Adipose tissue (tissue), 3 donors: ENCODE measurements around the gene SUGT1. TPM values are rescaled to one million over a fixed set of nuclear protein-coding genes. Genes with fewer than 3 reads are reported as not detected.
"Not testable (repeated sequence)": the region's sequence is repeated elsewhere in the genome, so short reads cannot be mapped to it uniquely, and the experiment has no call there.

Experiments used
- H3K27ac ChIP-seq: one replicate; pipeline ENCODE4 v1.5.1; 2013; ENCODE audit warnings: low read depth, low read length
- WGBS, 3 donors: extraction: QIAGEN DNeasy Blood & Tissue Kit; methylation state at CpG; one replicate each; pipeline ENCODE4 v1.1.7; 2013; 5-methylcytosine and 5-hydroxymethylcytosine counted together
- polyA plus RNA-seq, 3 donors: library from polyadenylated mRNA; stranded (reverse); fragments of 200-250 nt; gene quantifications; one replicate each; pipeline ENCODE4 v1.2.3, GENCODE V29; 2013
- donor health status: healthy with polysubstance abuse.
- donor health status: Bipolar disorder and iron deficiency.
- donor health status: healthy.

The SUGT1 gene
- 10 to 100 TPM; 26.8 to 44.2 (median 29.7) TPM for polyA plus RNA-seq

DNA sequence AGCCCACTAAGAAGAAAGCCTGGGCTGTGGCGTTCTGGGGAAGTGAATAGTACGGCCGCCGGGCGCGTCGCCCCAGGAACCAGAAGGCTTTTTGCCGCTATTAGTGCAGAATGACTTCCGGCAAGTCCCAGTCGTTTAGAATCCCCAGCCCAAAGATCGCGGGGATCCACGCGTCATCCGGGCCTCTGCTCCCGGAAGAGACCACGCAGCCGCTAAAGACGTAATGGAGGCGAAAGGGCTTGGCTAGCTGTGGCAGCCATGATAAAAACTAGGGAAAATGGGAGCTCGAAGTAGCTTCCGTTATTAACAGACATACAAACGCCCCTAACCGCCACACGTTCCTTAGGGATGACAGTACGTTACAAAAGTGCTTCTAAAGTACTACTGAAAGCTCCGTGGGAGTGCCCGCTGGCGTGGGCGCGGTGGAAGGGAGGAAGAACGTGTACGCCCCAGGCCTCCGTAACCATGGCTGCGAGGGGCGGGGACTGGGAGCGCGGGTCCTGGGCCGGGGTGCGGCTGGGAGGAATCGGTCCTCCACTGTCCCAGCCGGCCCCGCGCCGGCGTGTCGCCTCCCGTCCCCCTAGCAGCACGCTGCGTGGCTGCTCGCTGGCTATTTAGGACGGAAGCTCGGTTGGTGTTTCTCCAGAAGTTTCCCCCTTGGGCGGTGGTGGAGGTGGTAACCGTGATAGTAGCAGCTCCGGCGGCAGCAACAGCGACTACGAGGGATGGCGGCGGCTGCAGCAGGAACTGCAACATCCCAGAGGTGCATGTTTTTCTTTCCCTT, at the start of gene SUGT1:
Gene SUGT1 (plus strand): TSS at position 641 of the 784 bp plus-strand sequence. CDS start 85 bp downstream, at position 726.
- WGBS, 3 donors: 0% methylated on average over 60 to 61 of the region's 61 CpGs
- H3K27ac ChIP-seq: peak within 1 kb of the TSS; percentile 91

DNA sequence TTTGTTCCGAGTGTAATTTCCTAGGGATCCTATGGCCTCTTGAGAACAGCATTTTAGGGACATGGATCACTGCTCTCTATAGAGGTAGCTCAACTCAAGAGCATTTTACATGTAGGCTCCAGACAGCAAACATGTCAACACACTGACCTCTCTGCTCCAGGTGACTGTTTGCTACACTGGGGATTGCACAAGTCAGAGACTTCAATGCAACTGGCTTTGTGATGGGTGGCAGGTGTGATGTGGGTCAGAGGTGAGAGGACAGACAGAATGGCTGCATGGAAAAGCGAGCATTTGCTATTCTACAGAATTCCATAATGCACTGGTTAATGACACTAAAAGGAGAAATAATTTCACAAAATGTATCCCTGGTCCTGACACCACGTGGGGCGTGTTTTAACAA, 49.3 kb upstream of the SUGT1 start:
- not testable (repeated sequence) for H3K27ac ChIP-seq
- 65 to 89% (median 84%) methylated on average over 2 of the region's 4 CpGs for WGBS, 3 donors

DNA sequence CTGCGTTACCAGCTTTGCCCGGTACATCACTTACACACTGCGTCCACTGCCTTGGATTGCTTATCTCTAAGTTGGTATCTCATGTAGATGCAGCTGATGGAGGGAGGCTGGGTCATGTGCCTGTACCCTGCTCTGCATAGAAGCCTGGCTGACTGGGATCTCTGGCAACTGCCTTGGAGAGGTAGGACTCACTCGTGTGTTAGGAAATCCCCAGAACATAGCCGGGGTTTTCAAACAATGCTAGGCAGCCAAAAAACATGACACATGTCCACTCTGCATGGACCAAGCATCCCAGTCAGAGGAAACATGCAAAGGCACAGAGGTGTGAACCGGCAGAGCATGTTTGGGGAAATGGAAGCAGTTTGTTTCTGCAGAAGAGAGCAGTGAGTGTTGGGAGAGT, 46.5 kb upstream of the SUGT1 start:
- 73 to 77% (median 75%) methylated on average over 6 of the region's 6 CpGs for WGBS, 3 donors

DNA sequence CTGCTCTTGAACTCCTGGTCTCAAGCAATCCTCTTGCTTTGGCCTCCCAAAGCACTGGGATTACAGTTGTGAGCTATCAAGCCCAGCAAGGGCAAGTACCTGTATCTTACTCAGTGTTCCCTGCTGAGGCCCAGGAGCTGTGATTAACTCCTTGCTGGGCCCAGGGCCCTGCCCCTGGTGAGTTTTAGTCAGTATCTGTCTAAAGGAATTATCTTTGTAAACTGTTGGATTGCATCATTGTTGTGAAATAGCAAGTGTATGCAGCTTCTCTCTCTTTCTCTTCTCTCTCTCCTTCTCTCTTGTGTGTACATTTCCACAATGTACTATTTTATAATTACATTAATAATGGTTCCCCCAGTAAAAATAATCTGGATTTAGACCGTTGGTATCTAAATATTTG, 45.8 kb upstream of the SUGT1 start:
- WGBS, 3 donors: 42 to 61% (median 53%) methylated on average over 1 of the region's 1 CpG
- not testable (repeated sequence) for H3K27ac ChIP-seq

More for the DNA sequence above, 46.5 kb upstream of the SUGT1 start:
- H3K27ac ChIP-seq: not testable (repeated sequence)

DNA sequence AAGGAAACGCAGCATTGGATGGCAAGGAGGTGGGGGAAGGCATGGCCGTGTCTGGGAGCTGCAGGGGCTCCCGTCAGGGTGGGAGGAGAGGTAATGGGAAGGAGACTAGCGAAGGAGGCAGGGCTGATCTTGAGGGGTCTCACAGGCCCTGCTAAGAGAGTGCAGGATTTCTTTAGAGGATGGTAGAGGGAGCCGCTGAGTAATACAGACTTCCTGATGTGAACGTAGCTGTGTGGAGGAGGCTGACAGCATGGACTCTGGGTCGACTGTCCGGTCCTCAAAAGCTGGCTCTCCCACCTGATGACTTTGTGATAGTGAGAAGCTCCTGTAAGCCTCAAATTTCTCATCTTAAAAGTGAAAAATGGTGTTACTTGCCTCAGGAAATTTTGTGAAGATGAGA, 44.5 kb upstream of the SUGT1 start:
- H3K27ac ChIP-seq: not testable (repeated sequence)
- WGBS, 3 donors: 29 to 37% (median 32%) methylated on average over 8 of the region's 8 CpGs

DNA sequence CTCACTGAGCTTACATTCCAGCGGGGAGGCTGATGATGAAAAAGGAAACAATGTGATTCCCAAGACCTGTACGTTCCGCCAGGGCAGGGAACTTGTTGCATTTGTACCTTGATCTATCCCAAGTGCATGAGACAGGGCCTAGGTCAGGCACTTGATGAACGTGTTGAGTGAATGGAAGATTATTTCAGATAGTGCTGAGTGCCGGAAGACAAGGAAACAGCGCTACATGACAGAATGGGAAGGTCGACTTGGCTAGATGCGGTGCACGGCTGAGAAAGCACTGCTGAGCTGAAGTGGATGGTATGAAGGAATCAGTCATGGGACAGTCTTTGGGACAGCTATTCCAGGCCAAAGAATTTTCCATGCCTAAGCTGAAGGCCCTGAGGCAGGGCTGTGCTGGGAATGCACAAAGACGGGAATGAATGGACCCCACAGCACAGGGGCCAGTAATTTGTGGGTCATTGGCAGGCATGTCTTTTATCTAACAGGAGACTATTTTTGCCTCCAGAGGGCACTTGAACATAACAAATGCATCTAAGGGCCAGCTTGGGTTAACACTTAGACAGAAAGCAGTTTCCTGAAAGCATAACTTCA, 43.5 kb upstream of the SUGT1 start:
- not testable (repeated sequence) for H3K27ac ChIP-seq
- 52 to 71% (median 70%) methylated on average over 10 of the region's 10 CpGs for WGBS, 3 donors

DNA sequence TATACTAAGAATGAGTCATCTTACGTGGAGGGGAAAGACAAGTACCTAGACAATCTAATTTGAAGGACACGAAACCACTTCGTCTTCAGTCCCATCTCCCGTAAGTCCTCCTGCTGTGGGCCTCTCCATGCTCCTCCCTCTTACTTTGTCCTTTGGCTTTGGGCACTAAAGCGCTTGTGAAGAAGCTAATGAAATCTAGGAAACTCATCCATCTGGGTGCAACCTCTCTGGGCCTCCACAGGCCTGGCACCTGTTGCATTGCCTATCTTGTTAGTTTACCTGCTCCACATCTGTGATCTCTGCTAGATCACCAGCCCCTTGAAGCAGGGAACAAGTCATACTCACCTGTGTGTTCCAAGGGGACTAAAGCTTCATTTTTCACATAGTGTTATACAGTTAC, 42.5 kb upstream of the SUGT1 start:
- not testable (repeated sequence) for H3K27ac ChIP-seq
- WGBS, 3 donors: 90 to 94% (median 92%) methylated on average over 5 of the region's 5 CpGs

DNA sequence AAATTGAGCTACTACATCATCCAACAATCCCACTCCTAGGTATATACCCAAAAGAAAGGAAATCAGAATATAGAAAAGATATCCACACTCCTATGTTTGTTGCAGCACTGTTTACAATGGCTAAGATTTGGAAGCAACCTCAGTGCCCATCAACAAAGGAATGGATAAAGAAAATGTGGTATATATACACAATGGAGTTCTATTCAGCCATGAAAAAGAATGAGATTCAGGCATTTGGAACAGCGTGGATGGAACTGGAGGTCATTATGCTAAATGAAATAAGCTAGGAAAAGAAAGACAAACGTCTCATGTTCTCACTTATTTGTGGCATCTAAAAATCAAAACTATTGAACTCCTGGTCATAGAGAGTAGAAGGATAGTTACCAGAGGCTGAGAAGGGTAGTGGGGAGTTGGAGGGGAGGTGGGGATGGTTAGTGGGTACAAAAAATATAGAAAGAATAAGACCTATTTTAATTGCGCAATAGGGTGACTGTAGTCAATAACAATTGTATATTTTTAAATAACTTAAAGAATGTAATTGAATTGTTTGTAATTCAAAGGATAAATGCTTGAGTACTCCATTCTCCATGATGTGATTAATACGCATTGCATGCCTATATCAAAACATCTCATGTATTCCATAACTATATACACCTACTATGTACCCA, 37.4 kb upstream of the SUGT1 start:
- no peak overlapping the region for H3K27ac ChIP-seq
- WGBS, 3 donors: 87 to 95% (median 95%) methylated on average over 4 of the region's 4 CpGs

DNA sequence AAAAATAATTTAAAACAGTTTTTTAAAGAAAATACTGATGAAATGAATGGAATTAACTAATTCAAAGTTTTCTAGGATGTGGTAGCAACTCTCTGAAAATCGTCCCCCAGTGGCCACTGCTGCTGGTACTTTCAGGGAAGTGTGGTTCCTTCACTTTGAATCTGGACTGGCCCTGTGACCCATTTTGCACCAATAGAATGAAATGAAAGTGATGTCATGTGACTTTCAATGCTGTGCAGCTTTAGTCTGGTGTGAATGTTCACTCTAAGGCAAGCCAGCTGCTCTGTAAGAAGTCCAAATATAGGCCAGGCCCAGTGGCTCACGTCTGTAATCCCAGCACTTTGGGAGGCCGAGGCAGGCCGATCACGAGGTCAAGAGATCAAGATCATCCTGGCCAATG, 36.8 kb upstream of the SUGT1 start:
- WGBS, 3 donors: 80 to 91% (median 86%) methylated on average over 5 of the region's 5 CpGs
- H3K27ac ChIP-seq: no peak overlapping the region

DNA sequence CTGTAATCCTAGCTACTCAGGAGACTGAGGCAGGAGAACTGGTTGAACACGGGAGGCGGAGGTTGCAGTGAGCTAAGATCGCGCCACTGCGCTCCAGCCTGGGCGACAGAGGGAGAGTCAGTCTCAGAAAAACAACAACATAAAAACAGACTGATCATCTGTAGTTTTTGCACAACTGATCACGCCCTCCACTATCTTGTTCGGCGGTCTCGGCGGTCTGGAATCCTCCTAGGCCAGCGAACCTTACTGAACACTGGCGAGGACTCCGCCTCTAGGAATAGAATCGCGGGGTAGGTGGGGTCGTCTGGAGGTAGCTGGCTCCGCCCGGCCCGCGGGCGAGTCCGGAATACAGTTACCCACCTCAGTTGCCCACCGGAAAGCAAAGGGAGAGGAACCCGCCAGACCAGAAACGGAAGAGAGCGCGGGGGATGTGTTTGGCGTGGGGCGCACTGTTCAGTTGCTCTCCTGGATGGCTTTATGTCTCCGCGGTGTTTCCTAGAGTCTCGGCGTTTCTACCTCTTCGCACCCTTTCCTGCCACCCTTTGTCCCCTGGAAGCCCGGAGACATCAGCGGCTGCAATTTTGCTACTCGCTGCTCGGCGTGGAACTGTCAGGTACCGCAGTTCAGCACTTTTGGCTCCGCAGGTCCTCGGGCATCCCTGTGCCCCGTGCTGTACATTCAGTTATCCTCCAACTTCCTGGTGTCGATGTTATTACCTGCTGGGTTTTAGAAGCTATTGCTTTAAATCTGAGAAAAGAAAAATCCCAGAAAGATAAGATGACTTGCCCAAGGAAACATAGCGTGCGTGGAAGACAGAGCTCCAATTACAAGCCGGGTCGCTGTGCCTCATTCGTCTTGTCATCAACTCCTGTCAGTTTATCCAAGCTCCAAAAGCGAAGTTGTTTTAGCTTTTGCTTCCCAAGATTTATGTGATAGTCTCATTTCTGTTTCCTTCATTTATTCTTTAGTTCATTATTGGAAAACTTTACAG, 35.3 kb upstream of the SUGT1 start:
- no peak overlapping the region for H3K27ac ChIP-seq
- 0% methylated on average over 51 of the region's 51 CpGs for WGBS, 3 donors

DNA sequence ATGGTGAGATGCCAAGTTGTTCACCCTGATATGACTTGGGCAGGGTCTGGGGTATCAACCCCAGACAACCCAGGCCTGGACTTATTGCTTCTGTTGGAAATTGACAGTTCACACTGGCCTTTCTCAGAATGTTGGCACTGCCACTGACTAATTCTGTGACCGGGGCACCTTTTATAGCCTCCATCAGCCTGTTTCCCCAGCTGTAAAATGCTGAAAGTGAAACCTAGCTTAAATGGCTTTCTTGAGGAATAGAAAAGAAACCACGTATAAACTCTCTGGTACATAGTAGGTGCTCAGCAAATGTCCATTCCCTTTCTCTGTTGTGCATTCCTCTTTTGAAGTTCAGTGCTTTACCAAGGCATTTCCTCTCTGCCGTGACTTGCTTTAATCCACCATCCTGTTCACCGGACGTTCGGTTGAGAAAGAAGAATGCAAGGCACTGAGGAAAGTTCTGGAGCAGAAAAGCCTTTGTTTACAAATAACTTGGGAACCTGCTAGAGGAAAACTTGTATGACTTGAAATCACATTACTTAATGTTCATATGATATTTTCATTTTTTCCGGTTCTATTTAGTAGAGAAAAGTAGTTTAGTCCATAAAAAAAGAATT, 21.4 kb upstream of the SUGT1 start:
- H3K27ac ChIP-seq: not testable (repeated sequence)
- WGBS, 3 donors: 49 to 81% (median 56%) methylated on average over 7 of the region's 7 CpGs

DNA sequence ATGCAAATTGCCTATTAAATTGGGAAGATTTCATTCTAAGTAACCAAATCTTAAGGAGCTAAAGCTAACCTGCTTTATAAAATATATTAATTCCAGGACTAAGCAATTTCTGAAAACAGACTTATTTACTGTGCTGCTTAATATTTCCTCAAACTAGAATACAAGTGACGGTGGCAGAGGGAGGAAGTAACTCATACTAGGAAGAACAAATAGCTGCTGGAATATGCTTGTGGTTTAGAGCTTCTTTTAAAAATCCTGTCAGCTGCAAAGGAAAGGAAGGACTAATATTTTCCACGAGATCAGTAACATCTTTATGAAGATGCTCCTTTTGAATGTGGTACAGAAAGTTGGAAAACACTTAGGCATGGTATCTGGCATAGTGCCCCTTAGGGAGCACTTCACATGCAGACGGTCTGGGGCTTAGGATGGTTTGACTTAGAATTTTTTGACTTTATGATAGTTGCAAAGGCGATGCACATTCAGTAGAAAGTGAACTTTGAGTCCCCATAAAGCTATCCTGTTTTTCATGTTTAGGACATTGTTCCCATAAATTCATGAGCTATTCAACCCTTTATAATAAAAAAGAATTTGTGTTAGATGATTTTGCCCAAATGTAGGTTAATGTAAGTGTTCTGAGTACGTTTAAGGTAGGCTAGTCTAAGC, 13.8 kb upstream of the SUGT1 start:
- WGBS, 3 donors: 75 to 88% (median 81%) methylated on average over 5 of the region's 5 CpGs
- H3K27ac ChIP-seq: no peak overlapping the region

DNA sequence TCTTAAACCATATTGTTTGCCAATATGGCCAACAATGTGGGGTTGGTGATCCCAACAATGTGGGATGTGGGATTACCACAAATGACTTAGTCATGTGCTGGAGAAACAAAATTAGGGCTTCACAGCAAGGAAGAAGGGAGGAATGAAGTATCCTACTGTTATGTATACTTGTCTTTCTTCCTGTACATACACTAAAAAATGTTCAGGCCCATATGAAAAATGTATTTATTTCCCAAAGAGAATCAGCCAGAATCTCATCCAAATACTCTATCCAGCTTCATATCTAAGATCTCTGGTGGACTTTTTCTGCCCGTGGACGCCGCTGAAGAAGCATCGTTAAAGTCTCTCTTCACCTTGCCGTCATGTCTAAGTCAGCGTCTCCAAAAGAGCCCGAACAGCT, 10.5 kb upstream of the SUGT1 start, which contains the start of gene HNRNPA1L2:
Gene HNRNPA1L2 (plus strand): TSS at position 301 of the 400 bp plus-strand sequence. CDS start 62 bp downstream, at position 363.
- 97 to 100% (median 97%) methylated on average over 7 of the region's 7 CpGs for WGBS, 3 donors
- no peak within 1 kb of the TSS for H3K27ac ChIP-seq

DNA sequence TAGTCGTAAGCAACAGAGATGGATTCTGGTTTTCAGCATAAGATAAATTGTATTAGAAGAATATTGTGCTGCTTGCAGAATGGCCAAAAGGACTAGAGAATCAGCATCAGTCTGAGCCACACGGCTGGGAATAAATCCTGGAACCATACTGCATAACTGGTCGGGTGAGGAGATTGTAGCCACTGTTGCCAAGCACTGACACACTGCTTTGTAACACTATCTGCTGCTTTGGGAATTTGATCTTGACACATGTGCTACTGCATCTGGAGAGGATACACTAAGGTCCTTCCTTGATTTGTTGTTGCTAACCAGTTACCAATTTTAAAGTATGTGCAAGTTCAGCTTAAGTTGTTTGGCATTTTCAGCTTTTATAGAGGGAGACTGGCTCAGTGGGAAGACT, 8.5 kb upstream of the SUGT1 start:
- 49 to 71% (median 60%) methylated on average over 3 of the region's 3 CpGs for WGBS, 3 donors

DNA sequence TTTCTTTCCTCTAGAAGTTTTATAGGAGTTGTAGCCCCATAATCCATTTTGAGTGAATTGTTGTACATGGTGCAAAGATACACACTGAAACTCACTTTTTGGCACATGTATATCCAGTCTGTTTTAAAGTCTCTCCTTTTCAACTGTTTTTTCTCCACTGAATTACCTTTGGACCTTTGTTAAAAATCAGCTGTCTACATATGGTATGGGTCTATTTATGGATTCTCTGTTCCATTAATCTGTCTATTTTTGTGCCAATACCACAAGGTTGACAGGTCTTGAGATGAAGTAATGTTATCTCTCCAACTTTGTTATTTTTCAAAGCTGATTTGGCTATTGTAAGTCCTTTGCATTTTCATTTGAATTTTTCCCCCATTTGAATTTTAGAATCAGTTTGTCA, 5.7 kb upstream of the SUGT1 start:
- no peak overlapping the region for H3K27ac ChIP-seq

More for the DNA sequence above, 8.5 kb upstream of the SUGT1 start:
- H3K27ac ChIP-seq: no peak overlapping the region

DNA sequence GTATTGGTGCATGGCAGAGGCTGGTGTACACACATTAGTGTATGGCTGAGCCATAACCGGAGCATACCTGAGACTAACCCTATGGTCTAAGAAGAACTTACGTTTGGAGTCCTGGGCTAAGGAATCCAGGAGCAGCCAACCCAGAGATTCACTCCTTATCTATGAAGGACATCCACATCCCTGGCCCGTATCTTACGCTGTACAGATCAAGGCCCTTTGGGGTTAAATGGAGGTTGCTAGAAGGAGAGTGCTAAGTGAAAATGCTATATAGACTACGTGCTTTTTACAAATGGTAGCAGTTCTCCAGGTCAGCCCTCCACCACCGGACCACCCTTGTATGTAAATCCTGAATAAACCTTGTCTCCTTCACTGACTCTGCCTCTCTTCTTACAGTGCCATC, 1.9 kb upstream of the SUGT1 start:
- WGBS, 3 donors: 56 to 89% (median 84%) methylated on average over 6 of the region's 6 CpGs
- no peak overlapping the region for H3K27ac ChIP-seq

DNA sequence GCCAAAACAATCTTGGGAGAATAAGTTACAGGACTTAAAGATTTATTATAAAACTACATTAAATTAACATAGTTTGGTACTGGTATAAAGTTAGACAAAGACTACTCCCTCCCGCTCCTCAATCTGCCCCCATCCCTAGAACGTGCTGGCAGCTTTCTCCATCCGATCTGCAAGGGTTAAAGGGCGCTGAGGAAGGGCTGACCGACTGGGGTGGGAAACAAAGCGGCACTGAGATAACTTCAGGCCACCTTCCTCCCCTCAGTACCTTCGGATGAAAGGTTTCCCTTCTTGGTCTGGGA, 790 bp upstream of the SUGT1 start:
- 0 to 1% (median 0%) methylated on average over 7 of the region's 7 CpGs for WGBS, 3 donors
- peak overlapping the region; percentile 91 for H3K27ac ChIP-seq

DNA sequence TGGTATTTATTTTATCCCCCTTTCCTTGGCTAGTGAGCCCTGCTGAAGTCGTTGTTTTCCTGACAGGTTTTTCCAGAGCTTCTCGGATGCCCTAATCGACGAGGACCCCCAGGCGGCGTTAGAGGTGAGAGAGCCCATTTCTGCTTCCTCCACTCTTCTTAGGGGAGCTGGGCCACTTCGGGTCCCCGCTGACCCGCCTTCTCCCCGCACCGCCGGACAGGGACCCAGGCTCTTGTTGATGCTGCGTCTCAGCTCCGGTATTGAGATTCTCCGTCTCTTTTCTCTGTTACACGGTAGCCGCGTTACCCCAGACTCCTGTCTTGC, 306 bp downstream of the SUGT1 start:
- peak overlapping the region; percentile 5 for H3K27ac ChIP-seq
- 0 to 1% (median 0%) methylated on average over 18 of the region's 18 CpGs for WGBS, 3 donors
